GM18517 (cell line): ENCODE data around the gene CAMK4.

Source experiments
- ATAC-seq: cut with Tn5 transposase; IDR thresholded peaks from one replicate; pipeline ENCODE4 v1.9.1; 2021; ENCODE audit warnings: mild to moderate bottlenecking, moderate library complexity; ENCODE audit not compliant: unreplicated experiment

CAMK4 gene

DNA sequence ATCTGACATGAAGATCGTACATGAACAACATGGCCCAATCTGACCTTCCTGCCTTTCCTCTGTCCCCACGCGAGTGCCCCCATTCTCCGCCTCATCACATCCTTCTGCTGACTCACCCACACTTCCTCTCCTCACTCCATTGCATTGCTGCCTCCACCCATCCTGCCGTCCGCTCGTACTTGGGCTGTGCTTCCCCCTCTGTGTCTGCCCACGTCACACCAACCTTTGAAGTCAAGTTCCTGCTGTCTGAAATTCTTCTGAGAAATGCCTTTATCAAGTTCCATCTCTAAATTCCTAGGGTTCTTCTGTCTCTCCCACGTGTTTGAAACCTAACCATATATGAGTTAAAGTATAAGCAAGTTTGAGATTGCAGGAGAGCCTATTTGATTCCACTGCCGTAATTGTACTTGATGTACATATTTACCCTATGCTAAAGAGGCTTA lies 306.1 kb downstream of the CAMK4 start:
- ATAC-seq, result peak; percentile 82

DNA sequence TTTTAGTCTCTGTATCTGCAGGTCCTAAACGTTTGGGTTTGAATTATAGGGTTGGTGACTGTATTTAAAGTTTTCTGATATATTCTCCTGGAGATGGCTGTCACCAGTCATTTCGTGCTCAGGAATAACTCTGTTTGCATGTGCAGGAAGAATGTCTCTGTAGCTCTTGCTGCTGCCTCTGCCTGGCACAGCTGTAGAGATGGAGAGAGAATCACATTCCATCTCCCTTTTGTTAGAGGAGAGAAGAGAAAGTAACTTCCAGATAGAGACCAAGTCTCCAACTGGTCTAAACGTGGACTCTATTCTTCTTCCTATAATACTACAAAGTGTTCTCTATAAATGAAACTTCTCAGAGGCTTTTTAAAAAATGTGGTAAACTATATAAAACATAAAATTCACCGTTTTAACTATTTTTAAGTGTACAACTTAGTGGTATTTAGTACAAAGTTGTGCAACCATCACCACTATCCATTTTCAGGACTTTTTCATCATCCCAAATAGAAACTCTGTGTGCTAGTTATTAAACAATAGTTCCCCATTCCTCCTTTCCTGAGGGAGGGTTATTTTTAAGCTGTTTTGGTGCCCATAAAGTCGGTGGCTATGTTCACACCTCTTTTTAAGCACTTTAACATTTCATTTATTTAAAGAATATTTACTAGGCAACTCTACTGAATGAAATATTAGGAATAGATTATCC lies 308.9 kb downstream of the CAMK4 start:
- no peak for ATAC-seq

- ATAC-seq, result no peak
These were observed 311.8 kb downstream of the CAMK4 start for GRCh38 chr5:111535879-111536549.

DNA sequence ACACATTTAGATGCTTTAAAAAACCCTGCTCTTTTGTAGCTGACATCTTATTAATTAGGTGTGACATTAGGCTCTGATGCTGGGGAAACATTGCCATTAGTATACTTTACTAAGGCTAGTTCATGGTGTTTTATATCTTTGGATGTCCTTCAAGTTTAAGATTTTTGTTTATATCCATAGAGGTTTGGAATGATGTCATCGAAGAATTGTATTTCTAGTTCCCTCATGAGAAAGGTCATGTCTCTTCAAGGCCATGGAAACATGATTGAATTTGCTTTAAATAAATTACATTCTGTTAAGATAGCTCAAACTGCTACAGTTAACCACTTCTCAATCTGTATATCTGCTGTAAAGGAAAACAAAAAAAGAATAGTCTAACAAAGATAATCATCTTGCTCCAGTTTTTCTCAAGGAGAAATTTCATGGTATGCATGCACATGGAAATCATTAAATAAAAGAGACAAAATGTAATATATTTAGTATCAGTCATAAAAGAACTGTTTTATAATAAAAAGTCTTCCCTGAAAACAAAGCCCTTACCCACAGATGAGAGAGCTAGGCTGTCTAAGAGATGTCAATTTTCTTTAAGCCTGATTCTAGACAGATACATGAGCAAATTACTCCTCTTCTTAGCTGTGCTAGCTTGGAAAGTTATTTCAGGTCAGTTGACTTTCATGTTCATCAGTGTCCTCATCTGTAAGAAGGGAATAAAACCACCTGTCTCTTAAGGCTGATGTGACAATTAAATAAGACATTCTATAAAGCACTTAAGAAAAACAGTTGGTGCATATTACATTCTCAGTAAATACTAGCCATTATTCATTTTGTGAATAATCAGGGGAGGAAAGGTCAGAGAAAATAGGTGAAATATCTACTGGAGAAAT lies 313.2 kb downstream of the CAMK4 start:
- ATAC-seq, result no peak
